ENCODE data around the gene LGMN. TPM values are rescaled to one million over a fixed set of nuclear protein-coding genes. Genes with fewer than 3 reads are reported as not detected.

The LGMN gene
- total and polyA plus RNA-seq, 2 of the 8 experiments (the other 6 are each of a cell fraction or from before 2014, with no cell fraction given): 57.4 to 83.4 TPM

- no peak for TF ChIP-seq SP1 (IDR thresholded peaks at IDR 0.05; ENCODE audit: low read depth, low read length)
- no peak for TF ChIP-seq NANOG (IDR thresholded peaks at IDR 0.05; ENCODE audit: insufficient read depth, low read depth, low read length, poor library complexity, severe bottlenecking)
- TF ChIP-seq TEAD4 (IDR thresholded peaks at IDR 0.05; ENCODE audit: low read depth, low read length): no peak
- no peak for TF ChIP-seq GABPA (IDR thresholded peaks at IDR 0.05; ENCODE audit: borderline replicate concordance, insufficient read depth, low read length)
- TF ChIP-seq TAF7 (optimal IDR thresholded peaks at IDR 0.05; ENCODE audit: borderline replicate concordance, low read depth, low read length): no peak
- Histone ChIP-seq H4K91ac (replicated peaks; ENCODE audit: insufficient read length, low read length) (no peak overlapping the region), H3K27me3 (replicated peaks in 1 of 4; ENCODE audit: control insufficient read depth in 3 of 4, extremely low read depth in 1 of 4, insufficient read depth in 3 of 4, low read length in 3 of 4) (no peaks in the 10 kb centered on the region), H3K23me2 (ENCODE audit: low read depth, low read length) (no peaks in the 10 kb centered on the region), H3K4me1 (replicated peaks in 1 of 4; ENCODE audit: control insufficient read depth in 3 of 4, insufficient read depth in 4 of 4, low read length in 3 of 4) (no peaks in the 10 kb centered on the region), H4K20me1 (replicated peaks in 1 of 2; ENCODE audit: control insufficient read depth in 1 of 2, insufficient read depth in 2 of 2, low read length in 2 of 2) (no peaks in the 10 kb centered on the region), H3K79me1 (ENCODE audit: low read depth, low read length) (no peaks in the 10 kb centered on the region), H3K4me3 (ENCODE audit: extremely low read depth in 1 of 4, insufficient read depth in 2 of 4, low read depth in 3 of 4, low read length in 4 of 4) (no peak overlapping the region), H3K4me2 (ENCODE audit: insufficient read depth in 1 of 2, low read depth in 2 of 2, low read length in 2 of 2) (no peak overlapping the region), H2BK120ac (replicated peaks; ENCODE audit: low read depth, low read length) (no peak overlapping the region), H3K56ac (replicated peaks; ENCODE audit: insufficient read length, low read depth, low read length) (no peak overlapping the region), H3K18ac (ENCODE audit: extremely low read depth, low read length) (no peak overlapping the region), H2AK5ac (ENCODE audit: low read depth, low read length) (no peak overlapping the region), H3K9me3 (ENCODE audit: insufficient read depth in 2 of 2, low read depth in 1 of 2, low read length in 1 of 2) (no peaks in the 10 kb centered on the region), H2BK15ac (ENCODE audit: low read length) (no peak overlapping the region), H3K36me3 (ENCODE audit: control insufficient read depth in 2 of 4, insufficient read depth in 4 of 4, low read length in 3 of 4) (no peaks in the 10 kb centered on the region), H2BK20ac (ENCODE audit: low read length) (no peak overlapping the region), H4K8ac (ENCODE audit: extremely low read depth, insufficient read depth, low read length) (no peak overlapping the region), H2BK5ac (ENCODE audit: low read depth, low read length) (no peak overlapping the region), H3K4ac (replicated peaks; ENCODE audit: insufficient read length, low read depth, low read length) (no peak overlapping the region), H3K79me2 (ENCODE audit: control insufficient read depth in 1 of 2, insufficient read depth in 2 of 2, low read length in 2 of 2) (no peaks in the 10 kb centered on the region), H3K27ac (ENCODE audit: low read depth, low read length) (no peak overlapping the region), H3K9ac (replicated peaks in 1 of 4; ENCODE audit: extremely low read depth in 1 of 4, low read depth in 3 of 4, low read length in 3 of 4) (no peak overlapping the region), H4K5ac (ENCODE audit: insufficient read length, low read depth, low read length) (no peak overlapping the region), H3K23ac (ENCODE audit: insufficient read length) (no peak overlapping the region), H2BK12ac (ENCODE audit: low read depth, low read length) (no peak overlapping the region), H2AFZ (ENCODE audit: low read length) (no peak overlapping the region), H3K14ac (ENCODE audit: insufficient read length) (no peak overlapping the region)
- DNase-seq (ENCODE audit: low read depth in 1 of 2, low spot score in 2 of 2) (no peak), FAIRE-seq (no peak)
- ChIA-PET CTCF (ENCODE audit: partially characterized antibody) (interaction anchor here (0.7 kb wide), 1 partner anchor 19 kb away, joined by 3 read pairs; no protein-coding TSS in a partner anchor), POLR2A (ENCODE audit: partially characterized antibody) (interaction anchor here (0.6 kb wide), 1 partner anchor 568 kb away, joined by 3 read pairs; no protein-coding TSS in a partner anchor)
- 93% methylated on average over 4 of the region's 4 CpGs; no CpG with 5 or more reads in 1 of the 2 experiments for WGBS, 2 experiments (ENCODE audit: extremely low coverage in 1 of 2, insufficient coverage in 1 of 2, insufficient read length in 1 of 2, insufficient replicate concordance in 2 of 2, low coverage in 1 of 2, low lambda C conversion rate in 2 of 2, missing lambda C conversion rate in 1 of 2)
These were observed 52.1 kb downstream of the LGMN start for GRCh38 chr14:92696366-92696765.

Data from H1 (cell line).